Stimulated activated CD4-positive, alpha-beta T cell treated with anti-CD3 and anti-CD28 coated beads, TNF-alpha, amount 100 ng/mL, for 4 hours (primary cell): ENCODE measurements around the gene DIS3L2.
"Not testable (repeated sequence)": the region's sequence is repeated elsewhere in the genome, so short reads cannot be mapped to it uniquely, and the experiment has no call there.

Experiments used
- DNase-seq, 3 experiments: peaks; one replicate each; pipeline ENCODE4 v3.0.0-alpha.2; 2020; ENCODE audit warnings: low read depth in 3 of 3

DIS3L2 gene

DNA sequence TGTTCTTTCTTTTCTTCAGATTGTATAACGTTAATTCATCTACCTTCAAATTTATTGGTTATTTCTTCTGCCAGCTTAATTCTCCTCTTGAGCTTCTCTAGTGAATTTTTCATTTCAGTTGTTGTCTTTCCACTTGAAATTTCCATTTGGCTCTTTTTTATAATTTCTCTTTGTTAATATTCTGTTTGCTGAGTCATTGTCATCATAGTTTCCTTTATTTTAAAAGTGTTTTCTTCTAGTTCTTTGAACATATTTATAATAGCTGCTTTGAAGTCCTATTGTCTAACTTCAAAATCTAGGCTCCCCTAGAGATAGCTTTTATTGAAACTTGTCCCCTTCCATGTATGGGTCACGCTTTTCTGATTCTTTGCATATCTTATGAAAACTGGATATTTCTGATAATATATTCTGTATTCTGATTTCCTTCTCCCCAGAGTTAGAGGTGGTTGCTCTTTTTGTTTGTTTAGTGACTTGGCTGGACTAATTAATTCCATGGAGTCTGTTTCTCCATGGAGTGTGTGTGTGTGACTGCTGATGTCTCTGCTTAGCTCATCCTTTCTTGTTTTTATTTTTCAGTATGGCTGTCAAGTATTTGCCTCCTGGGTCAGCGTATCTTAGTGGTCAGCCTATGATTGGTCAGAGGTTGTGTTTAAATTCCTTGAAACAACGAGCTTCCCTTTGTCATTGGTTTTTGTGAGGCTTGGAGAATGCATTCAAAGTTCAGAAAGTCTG lies 47.6 kb downstream of the DIS3L2 start:
- DNase-seq: no peak

DNA sequence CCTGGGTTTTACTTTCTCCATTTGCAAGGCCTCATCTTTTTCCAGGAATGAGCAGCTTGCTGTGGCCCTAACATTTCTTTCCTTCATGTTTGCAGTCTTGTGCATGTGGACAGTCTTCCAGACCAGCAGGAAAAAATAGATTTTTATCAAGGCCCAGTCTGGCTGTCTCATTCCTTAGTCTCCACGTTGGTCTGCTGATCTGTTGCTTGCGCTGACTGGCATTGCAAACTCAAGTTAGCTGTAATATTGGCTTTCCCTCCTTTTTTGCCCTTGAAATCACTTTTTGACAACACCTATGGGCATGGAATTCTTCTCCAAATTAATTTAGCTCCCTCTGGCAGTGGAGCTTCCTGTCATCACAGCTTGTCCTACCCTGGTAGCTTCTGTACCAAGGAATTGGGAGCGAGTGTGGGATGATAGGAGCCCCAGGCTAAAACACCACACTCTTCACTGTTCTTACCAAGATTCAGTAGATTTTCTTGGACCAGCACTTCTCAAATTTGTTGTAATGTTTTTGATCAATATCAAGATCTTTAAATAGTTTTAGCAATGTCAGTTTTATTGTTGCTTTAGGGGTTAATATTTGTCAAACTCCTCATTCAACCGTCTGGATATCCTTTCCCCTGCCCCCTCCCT lies 48.2 kb downstream of the DIS3L2 start:
- DNase-seq: no peak

DNA sequence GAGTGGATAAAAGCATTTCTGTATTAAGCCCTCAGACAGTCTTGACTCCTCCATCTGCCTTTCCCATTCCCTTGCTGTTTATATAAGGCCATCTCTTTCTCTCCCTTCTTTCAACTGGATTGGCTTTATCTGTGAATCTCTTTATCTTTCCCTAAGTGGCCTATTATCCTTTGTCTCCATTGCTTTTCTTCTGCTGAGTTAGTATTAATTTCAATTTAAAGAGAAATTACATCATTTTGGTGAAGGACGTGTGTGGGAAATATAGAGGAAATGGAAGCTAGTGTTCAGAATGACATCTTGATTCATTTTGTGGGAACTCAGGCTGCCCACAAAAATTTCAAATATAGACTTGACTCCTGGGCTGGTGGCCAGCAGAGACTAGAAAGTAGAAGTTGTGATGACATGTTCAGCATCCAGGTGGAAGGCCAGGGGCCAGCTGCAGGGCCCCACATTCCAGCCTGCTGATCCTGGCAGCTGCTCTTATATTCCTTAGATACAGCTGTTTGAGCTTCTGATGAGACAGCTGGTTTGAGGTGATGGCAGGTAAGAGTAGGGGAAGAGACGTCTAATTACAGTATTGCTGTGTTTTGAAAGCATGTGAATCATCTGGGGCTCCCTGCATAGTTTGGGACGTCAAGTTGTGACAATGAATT lies 52.3 kb downstream of the DIS3L2 start:
- no peak for DNase-seq

DNA sequence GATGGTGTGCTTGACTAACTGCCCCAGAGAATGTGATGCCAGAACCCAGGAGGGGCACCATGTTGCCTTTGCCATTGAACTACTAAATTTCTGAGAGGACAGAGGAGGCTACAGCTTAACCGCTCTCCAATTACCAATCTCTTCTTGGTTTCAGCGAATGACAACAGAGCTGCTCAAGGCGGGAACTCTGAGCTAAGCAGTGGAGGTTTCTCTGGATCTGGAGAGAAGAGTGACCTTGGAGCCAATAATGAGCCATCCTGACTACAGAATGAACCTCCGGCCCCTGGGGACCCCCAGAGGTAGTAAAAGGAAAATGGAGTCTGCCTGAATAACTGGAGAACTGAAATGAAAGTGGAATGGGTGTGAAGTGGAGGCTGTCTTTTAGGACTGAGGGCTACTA lies 53.2 kb downstream of the DIS3L2 start:
- no peak for DNase-seq

DNA sequence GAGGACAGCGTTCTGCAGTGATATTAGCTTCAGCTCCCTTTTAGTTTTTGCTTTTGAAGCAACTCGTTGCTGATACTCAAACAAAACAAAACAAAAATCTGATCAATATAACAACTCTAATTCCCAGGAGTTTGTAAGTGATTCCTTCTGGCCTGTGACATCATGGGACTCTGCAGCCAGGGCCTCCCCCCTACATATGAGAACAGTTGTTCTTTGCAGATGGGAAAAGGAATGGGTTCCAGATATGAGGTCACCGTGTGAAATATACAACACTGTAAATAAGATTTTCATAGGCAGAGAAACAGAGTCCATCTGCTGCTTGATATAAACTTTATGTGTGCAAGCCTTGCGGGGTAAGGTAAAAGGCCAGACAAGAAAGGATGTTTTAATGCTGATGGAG lies 56.7 kb downstream of the DIS3L2 start:
- no peak for DNase-seq

DNA sequence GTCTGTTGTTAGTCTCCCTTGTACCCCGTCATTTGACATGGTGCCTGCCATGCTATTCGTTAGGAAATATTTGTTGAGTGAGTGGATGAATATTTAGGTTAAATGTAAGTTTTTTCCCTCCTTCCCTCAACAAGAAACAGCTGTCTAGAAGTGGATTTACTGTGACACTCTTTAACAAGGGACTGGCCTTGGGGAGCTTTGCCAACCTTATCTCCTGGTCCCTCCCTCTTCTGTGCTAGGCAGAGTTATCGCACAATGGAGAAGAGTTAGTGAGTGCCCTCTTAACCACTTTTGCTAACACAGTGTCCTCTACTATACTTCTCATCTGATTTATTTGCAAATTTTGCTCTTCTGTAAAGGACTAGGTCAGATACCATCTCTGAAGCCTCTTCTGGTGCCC lies 61.2 kb downstream of the DIS3L2 start:
- DNase-seq: no peak

DNA sequence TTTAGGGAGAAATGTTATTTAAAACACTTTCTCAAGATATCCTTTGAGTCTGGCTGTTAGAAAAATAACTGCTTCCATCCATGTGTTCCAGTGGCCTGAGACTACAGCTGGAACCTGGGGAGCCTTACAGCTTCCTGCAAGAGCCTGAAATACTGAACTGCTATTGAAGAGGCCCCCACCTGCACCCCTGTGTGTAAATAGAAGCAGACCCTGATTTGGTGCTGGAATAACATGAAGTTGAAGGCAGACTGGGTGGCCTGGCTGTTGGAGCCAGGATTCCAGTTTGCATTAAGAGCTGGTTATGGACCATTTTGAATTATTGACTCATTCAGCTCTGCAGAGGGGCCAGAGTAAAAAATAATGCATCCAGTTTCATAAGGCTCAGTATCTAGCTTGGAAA lies 61.9 kb downstream of the DIS3L2 start:
- DNase-seq: no peak

DNA sequence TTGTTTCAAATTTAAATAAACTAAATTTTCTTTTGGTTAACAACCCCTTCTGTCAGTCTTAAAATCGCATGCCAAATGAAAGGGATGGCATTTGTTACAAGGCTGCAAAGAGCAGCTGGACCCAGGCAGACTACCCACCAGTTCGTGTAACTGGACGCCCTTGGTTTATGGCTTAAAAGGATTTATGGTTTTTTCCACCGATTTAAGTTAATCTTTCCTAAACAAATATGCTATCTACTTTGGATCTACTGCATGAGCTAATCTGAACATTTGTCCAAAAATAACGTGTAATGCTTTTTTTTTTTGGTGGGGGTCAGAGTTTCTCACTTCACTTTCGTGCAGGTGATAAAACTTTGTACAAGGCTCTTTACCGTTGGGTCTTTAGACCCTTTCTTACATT lies 62.9 kb downstream of the DIS3L2 start:
- no peak for DNase-seq

DNA sequence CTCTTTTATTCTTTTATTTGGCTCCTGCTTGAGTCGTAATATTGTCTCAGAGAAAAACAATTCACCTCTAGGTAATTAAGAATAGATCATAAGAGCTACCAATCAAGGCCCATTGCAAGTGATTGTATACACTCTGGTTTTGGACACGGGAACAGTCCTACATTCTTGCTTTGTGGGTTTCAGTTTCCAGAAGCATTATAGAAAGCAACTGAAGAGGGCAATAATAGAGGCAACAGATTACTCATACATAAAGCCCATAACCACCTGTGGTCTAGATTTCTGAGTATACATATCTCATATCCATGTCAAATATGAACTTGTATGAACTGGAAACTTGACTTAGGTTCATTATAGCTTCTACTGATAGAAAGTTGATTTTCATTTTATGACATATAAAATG lies 65.4 kb downstream of the DIS3L2 start:
- no peak for DNase-seq

DNA sequence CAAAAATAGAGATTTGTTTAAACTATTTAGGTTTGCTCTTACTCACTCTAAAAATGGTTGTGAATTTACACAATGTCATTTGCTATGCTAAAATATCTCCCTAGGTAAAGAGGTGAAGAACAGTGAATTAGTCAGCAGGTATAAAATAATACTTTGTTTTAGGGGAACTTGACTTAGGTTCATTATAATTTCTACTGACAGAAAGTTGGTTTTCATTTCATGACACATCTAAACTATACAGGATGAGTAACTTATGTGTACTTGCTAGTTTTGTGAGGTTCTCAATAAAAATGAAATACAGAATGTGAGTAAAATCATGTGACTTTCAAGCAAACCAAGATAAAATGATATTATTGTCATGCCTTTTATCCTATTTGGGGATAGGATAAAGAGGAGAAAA lies 66.0 kb downstream of the DIS3L2 start:
- DNase-seq: no peak

DNA sequence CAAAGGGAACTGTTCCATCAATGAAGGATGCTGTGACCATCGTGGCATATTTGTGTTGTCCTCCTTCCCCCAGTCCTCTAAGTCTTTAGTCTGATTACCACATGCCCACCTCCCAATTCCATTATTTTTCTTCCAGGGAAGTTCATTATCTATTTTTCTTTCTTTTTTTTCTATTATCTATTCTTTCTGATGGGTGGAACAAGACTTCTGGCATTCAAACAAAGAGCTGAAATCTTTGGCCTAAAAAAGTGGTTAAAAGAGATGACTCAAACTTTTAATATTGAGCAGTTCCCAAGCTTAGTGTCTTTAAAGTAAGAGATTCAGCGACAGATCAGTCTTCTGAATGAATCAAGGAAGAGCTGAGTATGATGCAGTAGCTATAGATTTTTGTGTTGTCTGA lies 66.6 kb downstream of the DIS3L2 start:
- DNase-seq: no peak

DNA sequence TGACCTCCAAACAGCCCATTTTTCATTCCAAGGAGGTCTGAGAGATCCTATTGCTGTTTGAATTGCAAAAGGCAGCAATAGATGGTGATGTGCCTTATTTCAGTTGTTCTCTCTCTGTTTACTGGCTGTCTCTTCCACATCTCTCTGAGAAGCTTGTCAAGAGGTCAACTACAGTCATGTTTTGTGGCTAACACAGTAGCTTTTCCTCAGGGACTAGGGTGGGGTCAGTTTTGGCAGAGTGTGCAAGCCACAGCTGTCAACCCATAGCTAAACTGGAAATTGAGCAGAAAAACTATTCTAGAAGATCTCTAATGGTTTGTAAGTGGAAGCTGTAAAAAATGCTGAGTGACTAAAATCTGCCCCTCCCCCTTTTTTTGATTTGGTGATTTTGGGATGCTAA lies 67.1 kb downstream of the DIS3L2 start:
- DNase-seq: no peak

DNA sequence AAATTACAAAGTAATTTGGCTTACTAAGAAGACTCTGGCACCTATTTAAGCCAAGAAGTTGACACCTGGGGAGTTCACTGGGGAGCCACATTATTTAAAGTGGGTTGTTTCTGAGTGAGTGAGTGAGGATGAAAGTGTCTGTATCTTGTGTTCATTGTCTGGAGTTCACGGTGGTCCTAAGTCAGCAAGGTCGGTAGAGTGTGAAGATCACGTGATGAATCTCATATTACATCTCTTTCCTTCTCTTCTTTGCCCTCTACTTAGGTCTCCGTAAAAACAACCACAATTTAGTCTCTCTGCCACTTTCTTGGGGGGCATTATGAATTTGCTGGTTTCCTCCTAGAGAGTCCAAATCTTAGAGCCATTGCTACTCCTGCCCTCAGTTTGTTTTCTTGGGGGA lies 67.8 kb downstream of the DIS3L2 start:
- DNase-seq: no peak

DNA sequence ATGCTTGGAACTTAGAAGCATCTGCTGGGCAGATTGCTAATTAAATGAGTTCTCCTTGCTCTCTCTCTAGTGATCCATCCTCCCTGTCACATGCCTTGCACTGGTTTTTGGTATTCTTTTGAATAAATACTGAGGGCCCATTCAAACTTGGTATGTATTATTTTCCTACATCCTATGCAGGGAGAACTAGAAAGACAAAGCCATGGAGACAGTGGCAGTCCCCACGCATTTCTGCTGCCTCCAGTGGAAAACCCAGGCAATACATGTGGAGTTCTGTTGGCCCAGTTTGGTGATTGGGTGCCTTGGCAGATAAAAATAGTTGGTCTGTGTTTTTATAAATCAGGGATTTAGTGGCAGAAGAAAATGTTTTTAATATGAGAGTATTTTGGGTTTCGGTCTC lies 68.7 kb downstream of the DIS3L2 start:
- DNase-seq: no peak

DNA sequence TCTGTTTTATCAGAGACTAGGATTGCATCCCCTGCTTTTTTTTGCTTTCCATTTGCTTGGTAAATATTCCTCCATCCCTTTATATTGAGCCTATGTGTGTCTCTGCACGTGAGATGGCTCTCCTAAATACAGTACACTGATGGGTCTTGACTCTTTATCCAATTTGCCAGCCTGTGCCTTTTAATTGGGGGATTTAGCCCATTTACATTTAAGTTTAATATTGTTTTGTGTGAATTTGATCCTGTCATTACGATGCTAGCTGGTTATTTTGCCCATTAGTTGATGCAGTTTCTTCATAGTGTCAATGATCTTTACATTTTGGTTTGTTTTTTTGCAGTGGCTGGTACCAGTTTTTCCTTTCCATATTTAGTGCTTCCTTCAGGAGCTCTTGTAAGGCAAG lies 73.8 kb downstream of the DIS3L2 start:
- DNase-seq: not testable (repeated sequence)

DNA sequence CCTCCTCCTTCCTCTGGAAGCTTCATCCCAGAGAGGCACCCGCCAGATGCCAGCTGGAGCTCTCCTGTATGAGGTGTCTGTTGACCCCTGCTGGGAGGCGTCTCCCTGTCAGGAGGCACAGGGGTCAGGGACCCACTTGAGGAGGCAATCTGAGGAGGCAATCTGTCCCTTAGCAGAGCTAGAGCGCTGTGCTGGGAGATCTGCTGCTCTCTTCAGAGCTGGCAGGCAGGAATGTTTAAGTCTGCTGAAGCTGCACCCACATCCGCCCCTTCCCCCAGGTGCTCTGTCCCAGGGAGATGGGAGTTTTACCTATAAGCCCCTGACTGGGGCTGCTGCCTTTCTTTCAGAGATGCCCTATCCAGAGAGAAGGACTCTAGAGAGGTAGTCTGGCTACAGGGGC lies 75.4 kb downstream of the DIS3L2 start:
- not testable (repeated sequence) for DNase-seq

DNA sequence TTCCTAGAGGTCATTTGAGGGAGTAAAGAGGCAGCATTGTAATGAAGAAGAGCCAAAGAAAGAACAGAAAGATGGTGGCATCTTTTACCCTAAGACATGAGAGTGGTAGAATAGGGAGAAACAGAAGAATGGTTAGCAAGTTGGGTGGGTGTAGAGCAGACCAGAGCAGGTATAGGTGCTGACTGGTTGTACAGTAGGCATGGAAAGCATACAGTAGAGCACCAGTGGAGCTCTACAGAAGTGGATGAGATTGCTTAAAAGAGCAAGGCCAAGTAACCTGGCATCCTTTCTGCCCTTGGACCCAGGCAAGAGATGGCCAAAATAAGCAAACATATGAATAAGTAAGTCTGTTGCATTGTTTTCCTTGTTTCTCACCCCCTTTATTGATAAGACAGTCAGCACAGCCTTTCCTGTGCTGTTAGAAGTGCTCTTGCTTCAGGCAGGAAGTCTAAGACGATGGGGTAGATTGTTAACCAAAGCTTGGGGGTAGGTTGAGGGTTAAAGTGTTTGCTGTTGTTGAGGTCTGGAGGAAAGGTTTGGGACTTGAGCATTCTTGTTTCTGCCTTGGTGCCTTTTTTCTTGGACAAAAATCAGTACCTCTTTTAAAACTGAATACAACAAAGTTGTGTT lies 76.9 kb downstream of the DIS3L2 start:
- DNase-seq: no peak

DNA sequence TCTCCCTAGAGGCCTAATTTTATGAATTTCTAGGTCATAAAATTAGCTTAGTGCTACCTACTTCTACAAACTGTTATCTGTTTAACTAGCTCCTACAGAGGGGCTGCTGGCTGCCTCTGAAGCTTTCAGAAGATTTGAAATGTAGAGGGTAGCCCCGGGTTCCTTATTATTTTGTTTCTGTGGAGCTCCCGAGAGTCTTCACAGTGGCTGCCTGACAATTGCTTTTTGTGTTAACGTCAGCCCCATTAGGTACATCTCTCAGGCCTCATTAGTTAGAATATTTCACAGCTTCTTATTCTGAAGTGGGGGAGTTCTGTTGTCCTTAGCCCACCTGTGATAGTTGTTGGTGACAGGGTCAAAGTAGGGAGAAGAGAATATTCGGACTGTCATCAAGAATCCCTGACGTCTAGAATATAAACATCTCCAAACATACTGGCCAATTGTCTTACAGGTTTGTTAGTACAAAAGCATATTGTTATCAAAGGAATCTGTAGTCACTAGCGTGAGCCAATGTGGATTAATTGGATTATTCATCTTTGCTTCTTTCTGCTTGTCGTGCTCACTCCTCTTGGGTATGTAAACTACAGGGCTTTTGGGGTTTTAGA lies 77.5 kb downstream of the DIS3L2 start:
- no peak for DNase-seq

DNA sequence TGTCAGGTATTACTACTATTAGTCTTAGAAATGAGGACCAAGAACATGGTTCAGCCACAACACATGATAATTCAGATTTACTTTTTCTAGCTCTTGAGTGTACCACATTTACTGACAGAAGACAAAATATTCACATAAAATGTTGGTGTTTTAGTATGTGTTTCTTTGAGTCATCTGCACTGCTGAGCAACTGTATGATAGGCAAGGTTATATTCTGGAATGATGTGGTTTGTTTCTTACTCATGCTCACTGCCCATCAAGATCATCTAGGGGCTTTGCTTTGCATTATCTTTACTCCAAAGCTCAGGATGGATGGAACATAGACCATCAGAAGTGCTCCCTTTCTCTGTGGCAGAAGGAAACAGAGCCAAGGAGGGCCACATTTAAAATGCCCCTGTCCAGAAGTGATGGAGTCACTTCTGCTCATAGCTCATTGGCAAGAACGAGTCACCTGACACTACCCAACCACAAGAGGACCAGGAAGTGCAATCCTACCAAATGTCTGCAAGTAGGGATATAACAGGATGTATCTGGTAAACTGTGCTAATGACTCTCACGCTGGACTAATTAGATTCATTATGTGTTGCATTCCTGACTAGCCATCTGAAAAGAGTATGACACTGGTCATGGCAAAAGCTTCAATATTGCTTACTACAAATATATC lies 81.5 kb downstream of the DIS3L2 start:
- no peak for DNase-seq

DNA sequence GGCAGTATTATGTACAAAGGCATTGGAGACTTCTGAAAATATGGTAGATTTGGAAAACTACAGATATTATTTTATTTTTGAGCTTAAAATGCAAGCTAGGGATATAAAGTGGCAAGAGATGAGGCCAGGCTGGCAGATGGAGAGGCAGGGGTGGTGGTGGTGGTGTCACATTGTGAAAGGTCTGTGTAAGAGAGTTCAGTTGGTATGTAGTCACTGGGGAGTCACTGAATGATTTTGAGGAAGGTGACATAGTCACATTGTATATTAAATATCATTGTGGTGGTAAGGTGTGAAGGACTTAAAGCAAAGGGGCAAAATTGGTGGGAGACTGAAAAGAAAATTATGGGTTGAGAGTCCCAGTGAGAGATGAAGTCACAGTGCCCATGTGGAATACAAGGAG lies 82.5 kb downstream of the DIS3L2 start:
- no peak for DNase-seq

DNA sequence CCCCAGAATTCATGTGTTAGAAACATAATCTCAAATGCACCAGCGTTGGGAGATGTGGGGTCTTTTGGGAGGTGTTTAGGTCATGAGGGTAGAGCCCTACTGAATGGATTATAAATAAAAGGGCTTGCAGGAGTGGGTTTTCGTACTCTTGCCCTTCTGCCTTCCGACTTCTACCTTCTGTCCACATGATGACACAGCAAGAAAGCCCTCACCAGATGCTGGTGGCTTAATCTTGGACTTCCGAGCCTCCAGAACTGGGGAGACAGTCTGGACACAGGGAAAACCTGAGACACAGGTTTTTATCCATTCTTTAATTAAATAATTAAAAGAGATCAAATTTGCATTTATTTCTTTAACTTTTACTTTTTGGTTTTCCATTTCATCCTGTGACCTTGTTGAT lies 87.8 kb downstream of the DIS3L2 start:
- DNase-seq: no peak

DNA sequence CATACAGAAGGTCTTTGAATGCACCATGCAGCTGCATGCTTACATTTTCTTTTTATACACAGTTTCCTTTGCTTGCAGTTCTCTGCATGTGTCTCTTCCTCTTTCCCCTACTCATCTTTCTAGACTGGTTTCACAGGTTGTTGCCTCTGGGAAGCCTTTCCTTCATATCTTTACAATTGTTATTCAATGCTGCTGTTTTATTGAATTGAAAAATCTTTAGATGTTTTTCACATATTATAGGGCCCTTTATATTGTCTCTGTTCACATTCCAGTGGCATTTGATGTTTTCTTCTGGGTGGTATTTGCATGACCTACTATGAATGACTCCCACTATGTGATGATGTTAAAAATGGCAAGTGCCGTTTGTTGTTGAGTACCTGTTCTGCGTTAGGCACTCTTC lies 91.1 kb downstream of the DIS3L2 start:
- no peak for DNase-seq
